DND-41 (cell line): ENCODE data around the gene REC114.

Source experiments
- ATAC-seq: fragments of 200-7000 bp; cut with Tn5 transposase; 3 replicates; pipeline ENCODE4 v1.9.1; 2021; ENCODE audit warnings: low read depth; ENCODE audit not compliant: insufficient read depth
- DNase-seq: peaks from one replicate; pipeline ENCODE4 v3.0.0-alpha.2; 2020
- H2AFZ ChIP-seq: 2 replicates; pipeline ENCODE4 v1.6.0; 2012; ENCODE audit warnings: low read depth, low read length
- H3K27ac ChIP-seq: 2 replicates; pipeline ENCODE4 v1.5.1; 2012; ENCODE audit warnings: low read length, inconsistent platforms
- H3K27me3 ChIP-seq: fragments of 200-600 bp; sonication (generic); 2 replicates; pipeline ENCODE4 v1.6.0; 2012; ENCODE audit warnings: low read length, mild to moderate bottlenecking, inconsistent platforms; ENCODE audit not compliant: insufficient read depth, poor library complexity
- H3K36me3 ChIP-seq: 2 replicates; pipeline ENCODE4 v1.5.1; 2012; ENCODE audit warnings: low read length, inconsistent platforms; ENCODE audit not compliant: insufficient read depth
- H3K4me1 ChIP-seq: 2 replicates; pipeline ENCODE4 v1.5.1; 2012; ENCODE audit warnings: mild to moderate bottlenecking, low read length; ENCODE audit not compliant: insufficient read depth
- H3K4me2 ChIP-seq: 2 replicates; pipeline ENCODE4 v1.6.0; 2012; ENCODE audit warnings: mild to moderate bottlenecking, moderate library complexity, low read length, inconsistent platforms; ENCODE audit not compliant: insufficient read depth
- H3K4me3 ChIP-seq, 2 experiments: fragments of 200-600 bp in 1 of 2; shearing (Covaris generic) in 1 of 2; 2 replicates each; pipeline ENCODE4 v1.5.1; 2012 to 2016; ENCODE audit warnings: inconsistent platforms in 2 of 2, low read length in 2 of 2, mild to moderate bottlenecking in 2 of 2, low read depth in 1 of 2, moderate library complexity in 1 of 2
- H3K79me2 ChIP-seq: 2 replicates; pipeline ENCODE4 v1.6.0; 2012; ENCODE audit warnings: low read length, inconsistent platforms; ENCODE audit not compliant: insufficient read depth
- H3K9ac ChIP-seq: 2 replicates; pipeline ENCODE4 v1.6.0; 2012; ENCODE audit warnings: low read depth, mild to moderate bottlenecking, inconsistent platforms, low read length, moderate library complexity
- H3K9me3 ChIP-seq: 2 replicates; pipeline ENCODE4 v1.5.1; 2012; ENCODE audit warnings: low read length, moderate library complexity, mild to moderate bottlenecking, inconsistent platforms; ENCODE audit not compliant: insufficient read depth, severe bottlenecking
- H4K20me1 ChIP-seq: 2 replicates; pipeline ENCODE4 v1.6.0; 2012; ENCODE audit warnings: low read length; ENCODE audit not compliant: insufficient read depth
- CTCF ChIP-seq: IDR thresholded peaks from 2 replicates; pipeline ENCODE4 v1.5.1; 2012; ENCODE audit warnings: borderline replicate concordance, low read length, moderate library complexity, mild to moderate bottlenecking; ENCODE audit not compliant: poor library complexity, severe bottlenecking; ENCODE audit errors: extremely low read depth
- EZH2 ChIP-seq: IDR thresholded peaks from 3 replicates; pipeline ENCODE4 v1.6.1; 2012; ENCODE audit warnings: borderline replicate concordance, low read depth, mild to moderate bottlenecking, moderate library complexity, low read length, inconsistent platforms; ENCODE audit not compliant: severe bottlenecking

REC114 gene

GRCh38 chr15:73593304-73594074 lies 150.5 kb downstream of the REC114 start:
- peaks cover 33% of the 10 kb centered on the region; the same call in 1 of the 2 replicates for H4K20me1 ChIP-seq
- no peak for DNase-seq

GRCh38 chr15:73594109-73594508 lies 151.1 kb downstream of the REC114 start:
- Histone ChIP-seq H3K4me2 (no peak overlapping the region), H3K9ac (no peak overlapping the region), H3K27ac (no peak overlapping the region), H4K20me1 (peaks cover 39% of the 10 kb centered on the region; the same call in 1 of the 2 replicates), H3K9me3 (no peaks in the 10 kb centered on the region), H3K79me2 (peaks cover 42% of the 10 kb centered on the region), H2AFZ (no peak overlapping the region), H3K27me3 (no peaks in the 10 kb centered on the region), H3K36me3 (peaks cover 7% of the 10 kb centered on the region; the same call in 1 of the 2 replicates), H3K4me1 (no peaks in the 10 kb centered on the region), H3K4me3 (no peak overlapping the region)
- DNase-seq (no peak), ATAC-seq (no peak)
- TF ChIP-seq CTCF (no peak), EZH2 (no peak)

More at GRCh38 chr15:73593304-73594074, 150.5 kb downstream of the REC114 start:
- H3K9ac ChIP-seq = no peak overlapping the region
- no peaks in the 10 kb centered on the region for H3K27me3 ChIP-seq
- no peak overlapping the region for H3K4me2 ChIP-seq
- no peak for TF ChIP-seq CTCF
- ATAC-seq = no peak
- H3K36me3 ChIP-seq = peaks cover 13% of the 10 kb centered on the region; the same call in 1 of the 2 replicates
- H3K9me3 ChIP-seq = no peaks in the 10 kb centered on the region
- peaks cover 35% of the 10 kb centered on the region for H3K79me2 ChIP-seq
- no peaks in the 10 kb centered on the region for H3K4me1 ChIP-seq
- H2AFZ ChIP-seq = no peak overlapping the region
- H3K4me3 ChIP-seq = no peak overlapping the region
- no peak overlapping the region for H3K27ac ChIP-seq

GRCh38 chr15:73596174-73596573 lies 153.2 kb downstream of the REC114 start:
- no peaks in the 10 kb centered on the region for H3K36me3 ChIP-seq
- no peak overlapping the region for H3K27ac ChIP-seq
- no peaks in the 10 kb centered on the region for H3K27me3 ChIP-seq
- DNase-seq = no peak
- H3K4me2 ChIP-seq = no peak overlapping the region
- H3K4me3 ChIP-seq = no peak overlapping the region
- H3K79me2 ChIP-seq = peaks cover 55% of the 10 kb centered on the region
- ATAC-seq = no peak
- H4K20me1 ChIP-seq = peaks cover 49% of the 10 kb centered on the region; the same call in 1 of the 2 replicates
- H2AFZ ChIP-seq = no peak overlapping the region
- H3K4me1 ChIP-seq = no peaks in the 10 kb centered on the region
- TF ChIP-seq CTCF = no peak
- H3K9me3 ChIP-seq = no peaks in the 10 kb centered on the region
- no peak overlapping the region for H3K9ac ChIP-seq
